ENCODE measurements around the gene PLD5.

The PLD5 gene

GRCh38 chr1:242428399-242429190 is 95.9 kb downstream of the PLD5 start:
- no peak overlapping the region for H3K4ac ChIP-seq (ENCODE audit: low read depth in 1 of 2, low read length in 2 of 2)
- H2AK5ac ChIP-seq (ENCODE audit: low read length, severe bottlenecking), result no peak overlapping the region
- H3K79me1 ChIP-seq (replicated peaks; ENCODE audit: low read length, poor library complexity, severe bottlenecking), result no peaks in the 10 kb centered on the region
- H3K4me1 ChIP-seq (ENCODE audit: control insufficient read depth, insufficient read depth, low read depth, low read length), result no peaks in the 10 kb centered on the region
- DNase-seq, result no peak
- H4K8ac ChIP-seq (ENCODE audit: low read length), result no peak overlapping the region
- no peak overlapping the region for H2BK15ac ChIP-seq (ENCODE audit: low read depth, poor library complexity, severe bottlenecking)
- 70% methylated on average over 7 of the region's 8 CpGs for WGBS
- H2BK120ac ChIP-seq (ENCODE audit: low read depth, low read length), result no peak overlapping the region
- no peak overlapping the region for H2BK12ac ChIP-seq (ENCODE audit: low read length in 2 of 2)
- H3K14ac ChIP-seq (ENCODE audit: low read length in 2 of 2), result no peak overlapping the region
- no peaks in the 10 kb centered on the region for H3K9me3 ChIP-seq (ENCODE audit: control insufficient read depth, low read length)
- no peak overlapping the region for H3K4me3 ChIP-seq (ENCODE audit: insufficient read depth in 1 of 2, low read depth in 1 of 2, low read length in 2 of 2)
- H3K36me3 ChIP-seq (ENCODE audit: control insufficient read depth in 1 of 2, insufficient read depth in 2 of 2, low read depth in 1 of 2, low read length in 2 of 2), result no peaks in the 10 kb centered on the region
- H2BK5ac ChIP-seq (ENCODE audit: low read depth, low read length, poor library complexity, severe bottlenecking), result no peak overlapping the region
- H2AFZ ChIP-seq (ENCODE audit: low read depth, low read length), result no peak overlapping the region
- no peak overlapping the region for H4K91ac ChIP-seq (ENCODE audit: low read length)
- H3K9ac ChIP-seq (ENCODE audit: low read length), result no peak overlapping the region
- no peak overlapping the region for H3K27ac ChIP-seq (ENCODE audit: low read length, poor library complexity, severe bottlenecking)
- no peaks in the 10 kb centered on the region for H3K27me3 ChIP-seq (ENCODE audit: control insufficient read depth in 1 of 2, insufficient read depth in 1 of 2, low read length in 2 of 2)
- H3K18ac ChIP-seq (ENCODE audit: low read depth in 1 of 2, low read length in 2 of 2), result no peak overlapping the region
- H3K23ac ChIP-seq (ENCODE audit: low read length in 2 of 2), result no peak overlapping the region
- no peak overlapping the region for H3K4me2 ChIP-seq (ENCODE audit: low read length, poor library complexity, severe bottlenecking)

- H2BK12ac ChIP-seq (ENCODE audit: low read length in 2 of 2), result no peak overlapping the region
- H3K4me2 ChIP-seq (ENCODE audit: low read length, poor library complexity, severe bottlenecking), result no peak overlapping the region
- H3K4me1 ChIP-seq (ENCODE audit: control insufficient read depth, insufficient read depth, low read depth, low read length), result no peaks in the 10 kb centered on the region
- WGBS, result 56% methylated on average over 3 of the region's 4 CpGs
- H3K27ac ChIP-seq (ENCODE audit: low read length, poor library complexity, severe bottlenecking), result no peak overlapping the region
- H2BK15ac ChIP-seq (ENCODE audit: low read depth, poor library complexity, severe bottlenecking), result no peak overlapping the region
- H3K4me3 ChIP-seq (ENCODE audit: insufficient read depth in 1 of 2, low read depth in 1 of 2, low read length in 2 of 2), result no peak overlapping the region
- no peak overlapping the region for H3K23ac ChIP-seq (ENCODE audit: low read length in 2 of 2)
- H3K18ac ChIP-seq (ENCODE audit: low read depth in 1 of 2, low read length in 2 of 2), result no peak overlapping the region
- H2BK5ac ChIP-seq (ENCODE audit: low read depth, low read length, poor library complexity, severe bottlenecking), result no peak overlapping the region
- no peak overlapping the region for H2AK5ac ChIP-seq (ENCODE audit: low read length, severe bottlenecking)
- no peaks in the 10 kb centered on the region for H3K9me3 ChIP-seq (ENCODE audit: control insufficient read depth, low read length)
- H3K27me3 ChIP-seq (ENCODE audit: control insufficient read depth in 1 of 2, insufficient read depth in 1 of 2, low read length in 2 of 2), result no peaks in the 10 kb centered on the region
- no peak for DNase-seq
- no peak overlapping the region for H3K9ac ChIP-seq (ENCODE audit: low read length)
- no peak overlapping the region for H3K4ac ChIP-seq (ENCODE audit: low read depth in 1 of 2, low read length in 2 of 2)
- no peak overlapping the region for H4K91ac ChIP-seq (ENCODE audit: low read length)
- no peak overlapping the region for H3K14ac ChIP-seq (ENCODE audit: low read length in 2 of 2)
- H3K79me1 ChIP-seq (replicated peaks; ENCODE audit: low read length, poor library complexity, severe bottlenecking), result no peaks in the 10 kb centered on the region
- H4K8ac ChIP-seq (ENCODE audit: low read length), result no peak overlapping the region
- H2AFZ ChIP-seq (ENCODE audit: low read depth, low read length), result no peak overlapping the region
- H2BK120ac ChIP-seq (ENCODE audit: low read depth, low read length), result no peak overlapping the region
- no peaks in the 10 kb centered on the region for H3K36me3 ChIP-seq (ENCODE audit: control insufficient read depth in 1 of 2, insufficient read depth in 2 of 2, low read depth in 1 of 2, low read length in 2 of 2)
Measured at GRCh38 chr1:242427519-242427918, 97.0 kb downstream of the PLD5 start.

GRCh38 chr1:242426271-242426905 is 98.1 kb downstream of the PLD5 start:
- Histone ChIP-seq H2AK5ac (ENCODE audit: low read length, severe bottlenecking) (no peak overlapping the region), H3K27me3 (ENCODE audit: control insufficient read depth in 1 of 2, insufficient read depth in 1 of 2, low read length in 2 of 2) (no peaks in the 10 kb centered on the region), H4K91ac (ENCODE audit: low read length) (no peak overlapping the region), H2BK15ac (ENCODE audit: low read depth, poor library complexity, severe bottlenecking) (no peak overlapping the region), H3K9me3 (ENCODE audit: control insufficient read depth, low read length) (no peaks in the 10 kb centered on the region), H3K18ac (ENCODE audit: low read depth in 1 of 2, low read length in 2 of 2) (no peak overlapping the region), H3K79me1 (replicated peaks; ENCODE audit: low read length, poor library complexity, severe bottlenecking) (no peaks in the 10 kb centered on the region), H3K4me1 (ENCODE audit: control insufficient read depth, insufficient read depth, low read depth, low read length) (no peaks in the 10 kb centered on the region), H3K4me3 (ENCODE audit: insufficient read depth in 1 of 2, low read depth in 1 of 2, low read length in 2 of 2) (no peak overlapping the region), H3K23ac (ENCODE audit: low read length in 2 of 2) (no peak overlapping the region), H3K4ac (ENCODE audit: low read depth in 1 of 2, low read length in 2 of 2) (no peak overlapping the region), H3K14ac (ENCODE audit: low read length in 2 of 2) (no peak overlapping the region), H2BK12ac (ENCODE audit: low read length in 2 of 2) (no peak overlapping the region), H3K9ac (ENCODE audit: low read length) (no peak overlapping the region), H2BK5ac (ENCODE audit: low read depth, low read length, poor library complexity, severe bottlenecking) (no peak overlapping the region), H3K4me2 (ENCODE audit: low read length, poor library complexity, severe bottlenecking) (no peak overlapping the region), H3K36me3 (ENCODE audit: control insufficient read depth in 1 of 2, insufficient read depth in 2 of 2, low read depth in 1 of 2, low read length in 2 of 2) (no peaks in the 10 kb centered on the region), H4K8ac (ENCODE audit: low read length) (no peak overlapping the region), H2AFZ (ENCODE audit: low read depth, low read length) (no peak overlapping the region), H3K27ac (ENCODE audit: low read length, poor library complexity, severe bottlenecking) (no peak overlapping the region), H2BK120ac (ENCODE audit: low read depth, low read length) (no peak overlapping the region)
- WGBS, result 46% methylated on average over 2 of the region's 6 CpGs
- DNase-seq, result no peak

- DNase-seq, result no peak
- H3K18ac ChIP-seq (ENCODE audit: low read depth in 1 of 2, low read length in 2 of 2), result no peak overlapping the region
- H3K9ac ChIP-seq (ENCODE audit: low read length), result no peak overlapping the region
- H3K4ac ChIP-seq (ENCODE audit: low read depth in 1 of 2, low read length in 2 of 2), result no peak overlapping the region
- H4K91ac ChIP-seq (ENCODE audit: low read length), result no peak overlapping the region
- H2BK15ac ChIP-seq (ENCODE audit: low read depth, poor library complexity, severe bottlenecking), result no peak overlapping the region
- no peak overlapping the region for H2BK5ac ChIP-seq (ENCODE audit: low read depth, low read length, poor library complexity, severe bottlenecking)
- H2BK120ac ChIP-seq (ENCODE audit: low read depth, low read length), result no peak overlapping the region
- H3K27me3 ChIP-seq (ENCODE audit: control insufficient read depth in 1 of 2, insufficient read depth in 1 of 2, low read length in 2 of 2), result no peaks in the 10 kb centered on the region
- WGBS, result 94% methylated on average over 1 of the region's 4 CpGs
- no peak overlapping the region for H4K8ac ChIP-seq (ENCODE audit: low read length)
- no peaks in the 10 kb centered on the region for H3K36me3 ChIP-seq (ENCODE audit: control insufficient read depth in 1 of 2, insufficient read depth in 2 of 2, low read depth in 1 of 2, low read length in 2 of 2)
- no peaks in the 10 kb centered on the region for H3K79me1 ChIP-seq (replicated peaks; ENCODE audit: low read length, poor library complexity, severe bottlenecking)
- no peaks in the 10 kb centered on the region for H3K9me3 ChIP-seq (ENCODE audit: control insufficient read depth, low read length)
- no peak overlapping the region for H3K23ac ChIP-seq (ENCODE audit: low read length in 2 of 2)
- no peak overlapping the region for H2AFZ ChIP-seq (ENCODE audit: low read depth, low read length)
- no peak overlapping the region for H3K4me3 ChIP-seq (ENCODE audit: insufficient read depth in 1 of 2, low read depth in 1 of 2, low read length in 2 of 2)
- no peak overlapping the region for H2BK12ac ChIP-seq (ENCODE audit: low read length in 2 of 2)
- H3K14ac ChIP-seq (ENCODE audit: low read length in 2 of 2), result no peak overlapping the region
- H2AK5ac ChIP-seq (ENCODE audit: low read length, severe bottlenecking), result no peak overlapping the region
- no peaks in the 10 kb centered on the region for H3K4me1 ChIP-seq (ENCODE audit: control insufficient read depth, insufficient read depth, low read depth, low read length)
- H3K4me2 ChIP-seq (ENCODE audit: low read length, poor library complexity, severe bottlenecking), result no peak overlapping the region
- H3K27ac ChIP-seq (ENCODE audit: low read length, poor library complexity, severe bottlenecking), result no peak overlapping the region
Measured at GRCh38 chr1:242425232-242425631, 99.3 kb downstream of the PLD5 start.

Measured in mesenchymal stem cell (in vitro differentiated cells and primary cell).